SH-SY5Y (cell line): ENCODE measurements around the gene LONRF2.

Experiments used
- GATA2 ChIP-seq: IDR thresholded peaks from 2 replicates; pipeline ENCODE4 v1.6.1; 2011; ENCODE audit warnings: mild to moderate bottlenecking, low read depth, low read length
- GATA3 ChIP-seq: IDR thresholded peaks from 2 replicates; pipeline ENCODE4 v1.6.1; 2011; ENCODE audit warnings: low read depth, mild to moderate bottlenecking, low read length, moderate library complexity

DNA sequence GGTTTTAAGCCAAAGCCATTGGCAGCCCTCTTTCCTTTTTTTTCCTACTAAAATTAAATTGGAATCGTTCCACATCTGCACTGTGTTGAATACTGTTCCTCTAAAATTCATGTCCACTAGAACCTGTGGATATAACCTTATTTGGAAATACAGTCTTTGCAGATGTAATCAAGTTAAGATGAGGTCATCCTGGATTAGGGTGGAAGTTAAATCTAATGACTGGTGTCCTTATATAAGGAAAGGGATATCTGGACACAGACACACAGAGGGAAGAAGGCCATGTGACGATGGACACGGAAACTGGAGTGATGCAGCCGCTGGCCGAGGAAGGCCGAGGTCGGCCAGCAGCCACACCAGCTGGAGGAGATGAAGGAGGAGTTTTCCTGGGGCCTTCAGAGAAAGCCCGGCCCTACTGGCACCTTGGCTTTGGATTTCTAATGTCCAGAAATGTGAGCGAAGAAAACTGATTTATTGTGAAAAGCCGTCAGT, 49.4 kb downstream of the LONRF2 start:
- TF ChIP-seq GATA2 (no peak), GATA3 (no peak)
